ENCODE measurements around the gene IGIP. TPM values are rescaled to one million over a fixed set of nuclear protein-coding genes. Genes with fewer than 3 reads are reported as not detected.

Gene IGIP
- total RNA-seq, 1 donor from 2014 or later: 1.6 TPM

GRCh38 chr5:140118302-140118936 is 7.3 kb upstream of the IGIP start:
- peaks cover 23% of the 10 kb centered on the region for H4K20me1 ChIP-seq (ENCODE audit: low read depth)
- DNase-seq (ENCODE audit: low spot score): no peak
- no peaks in the 10 kb centered on the region for H3K36me3 Mint-ChIP-seq
- no peak for TF ChIP-seq EZH2 (IDR thresholded peaks at IDR 0.05)
- no peak for TF ChIP-seq CTCF (IDR thresholded peaks at IDR 0.05)
- TF ChIP-seq EZH2phosphoT487 (IDR thresholded peaks at IDR 0.05): no peak
- H3K4me2 ChIP-seq: no peak overlapping the region
- H3K36me3 ChIP-seq: no peaks in the 10 kb centered on the region
- H2AFZ ChIP-seq (replicated peaks): no peak overlapping the region
- H3K4me3 ChIP-seq: no peak overlapping the region
- peaks cover 26% of the 10 kb centered on the region for H3K4me1 ChIP-seq
- peaks cover 17% of the 10 kb centered on the region for H3F3A ChIP-seq (ENCODE audit: low read depth)
- H3K27ac ChIP-seq: no peak overlapping the region
- H3K4me3 Mint-ChIP-seq: no peak overlapping the region
- peaks cover 55% of the 10 kb centered on the region for H3K27me3 ChIP-seq
- no peak overlapping the region for H3K9ac ChIP-seq
- H3K4me1 Mint-ChIP-seq: peaks cover 24% of the 10 kb centered on the region
- no peak overlapping the region for H3K27ac Mint-ChIP-seq
- no peaks in the 10 kb centered on the region for H3K9me3 ChIP-seq (ENCODE audit: low read depth)
- no peaks in the 10 kb centered on the region for H3K9me3 Mint-ChIP-seq
- H3K79me2 ChIP-seq (ENCODE audit: low read depth): peaks cover 11% of the 10 kb centered on the region
- H3K27me3 Mint-ChIP-seq (ENCODE audit: insufficient read depth, low read depth): peaks cover 2% of the 10 kb centered on the region

DNA sequence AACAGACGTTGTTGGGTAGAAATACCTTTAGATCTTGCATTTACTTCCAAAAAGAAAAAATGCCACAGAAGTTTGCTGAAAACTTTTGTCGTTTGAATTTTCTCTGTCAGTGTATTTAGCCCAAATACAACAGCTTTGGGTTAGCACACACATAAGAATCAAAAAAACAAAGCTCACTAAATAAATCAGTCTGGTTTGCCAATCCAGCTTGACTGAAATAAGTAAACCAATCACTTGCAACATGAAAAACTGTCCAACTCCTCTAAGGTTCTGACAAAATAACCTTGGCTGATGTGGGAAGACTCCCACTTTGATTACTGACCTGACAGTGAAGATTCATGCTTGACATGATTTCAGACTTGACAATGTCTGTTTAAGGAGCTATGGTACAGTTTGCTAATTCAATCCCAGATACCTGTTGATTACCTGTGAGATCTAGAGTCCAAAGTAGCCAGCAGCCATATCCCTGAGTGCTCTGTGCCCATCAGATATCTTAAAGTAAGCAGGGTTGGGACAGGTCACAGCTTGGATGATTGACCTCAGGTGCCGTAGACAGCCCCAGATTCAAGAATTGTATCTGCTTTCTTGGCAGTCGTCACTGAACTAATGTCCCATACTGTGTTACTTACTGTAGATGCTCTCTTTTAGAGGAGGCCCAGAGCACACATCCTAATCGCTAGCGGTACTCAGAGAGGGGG is 727 bp downstream of the IGIP start:
- H3K4me1 ChIP-seq: no peaks in the 10 kb centered on the region
- DNase-seq (ENCODE audit: low spot score): no peak
- TF ChIP-seq EZH2 (IDR thresholded peaks at IDR 0.05): no peak
- no peak for TF ChIP-seq EZH2phosphoT487 (IDR thresholded peaks at IDR 0.05)
- TF ChIP-seq CTCF (IDR thresholded peaks at IDR 0.05): no peak
- H4K20me1 ChIP-seq (ENCODE audit: low read depth): no peaks in the 10 kb centered on the region
- H3K79me2 ChIP-seq (ENCODE audit: low read depth): no peaks in the 10 kb centered on the region
- no peaks in the 10 kb centered on the region for H3K36me3 ChIP-seq
- H3K9me3 Mint-ChIP-seq: no peaks in the 10 kb centered on the region
- H3K27me3 Mint-ChIP-seq (ENCODE audit: insufficient read depth, low read depth): peaks cover 2% of the 10 kb centered on the region
- no peak overlapping the region for H3K27ac Mint-ChIP-seq
- no peak overlapping the region for H2AFZ ChIP-seq (replicated peaks)
- H3K4me1 Mint-ChIP-seq: no peaks in the 10 kb centered on the region
- H3K4me2 ChIP-seq: no peak overlapping the region
- H3K4me3 Mint-ChIP-seq: no peak overlapping the region
- H3K4me3 ChIP-seq: no peak overlapping the region
- no peaks in the 10 kb centered on the region for H3K36me3 Mint-ChIP-seq
- H3K27ac ChIP-seq: no peak overlapping the region
- no peaks in the 10 kb centered on the region for H3F3A ChIP-seq (ENCODE audit: low read depth)
- H3K9ac ChIP-seq: no peak overlapping the region
- no peaks in the 10 kb centered on the region for H3K9me3 ChIP-seq (ENCODE audit: low read depth)
- H3K27me3 ChIP-seq: peaks cover 9% of the 10 kb centered on the region

- no peaks in the 10 kb centered on the region for H3K4me1 Mint-ChIP-seq
Observed at GRCh38 chr5:140128376-140128775, 2.6 kb downstream of the IGIP start.

More at GRCh38 chr5:140128376-140128775, 2.6 kb downstream of the IGIP start:
- Mint-ChIP-seq H3K36me3 (no peaks in the 10 kb centered on the region), H3K4me3 (no peak overlapping the region), H3K27ac (no peak overlapping the region), H3K27me3 (ENCODE audit: insufficient read depth, low read depth) (peaks cover 2% of the 10 kb centered on the region), H3K9me3 (no peaks in the 10 kb centered on the region)
- TF ChIP-seq EZH2phosphoT487 (IDR thresholded peaks at IDR 0.05) (no peak), CTCF (IDR thresholded peaks at IDR 0.05) (no peak), EZH2 (IDR thresholded peaks at IDR 0.05) (no peak)
- H3K27ac ChIP-seq: no peak overlapping the region
- no peaks in the 10 kb centered on the region for H3F3A ChIP-seq (ENCODE audit: low read depth)
- no peaks in the 10 kb centered on the region for H3K9me3 ChIP-seq (ENCODE audit: low read depth)
- no peak overlapping the region for H3K4me2 ChIP-seq
- H4K20me1 ChIP-seq (ENCODE audit: low read depth): no peaks in the 10 kb centered on the region
- DNase-seq (ENCODE audit: low spot score): no peak
- H2AFZ ChIP-seq (replicated peaks): no peak overlapping the region
- H3K27me3 ChIP-seq: peaks cover 3% of the 10 kb centered on the region
- no peaks in the 10 kb centered on the region for H3K36me3 ChIP-seq
- H3K4me3 ChIP-seq: no peak overlapping the region
- H3K9ac ChIP-seq: no peak overlapping the region
- peaks cover 2% of the 10 kb centered on the region for H3K4me1 ChIP-seq
- no peaks in the 10 kb centered on the region for H3K79me2 ChIP-seq (ENCODE audit: low read depth)

All from neural progenitor cell (in vitro differentiated cells).